Smooth muscle cell (in vitro differentiated cells): ENCODE data around the gene BCL6. TPM values are rescaled to one million over a fixed set of nuclear protein-coding genes. Genes with fewer than 3 reads are reported as not detected.
A peak's percentile ranks its signal among the peaks of the same experiment; 100 is the strongest.

Experiments
- DNase-seq: peaks from one replicate; lab custom pipeline; 2025; ENCODE audit not compliant: unreplicated experiment; lab: John Stamatoyannopoulos, UW
- H2AFZ ChIP-seq: fragments of 200-600 bp; sonication (generic); 2 replicates; pipeline ENCODE4 v1.6.0; 2016; ENCODE audit warnings: antibody characterized with exemption, low read depth, mild to moderate bottlenecking
- H3F3A ChIP-seq: fragments of 200-600 bp; sonication (generic); 2 replicates; pipeline ENCODE4 v1.6.0; 2017; ENCODE audit warnings: antibody characterized with exemption, low read depth
- H3K27ac ChIP-seq: fragments of 200-600 bp; sonication (generic); 2 replicates; pipeline ENCODE4 v1.5.1; 2016; ENCODE audit warnings: low read depth, mild to moderate bottlenecking
- H3K27me3 ChIP-seq: fragments of 200-600 bp; sonication (generic); 2 replicates; pipeline ENCODE4 v1.6.1; 2016; ENCODE audit warnings: low read depth, mild to moderate bottlenecking
- H3K36me3 ChIP-seq: fragments of 200-600 bp; sonication (generic); 2 replicates; pipeline ENCODE4 v1.5.1; 2016; ENCODE audit warnings: low read depth
- H3K4me1 ChIP-seq: fragments of 200-600 bp; sonication (generic); 2 replicates; pipeline ENCODE4 v1.5.1; 2016; ENCODE audit warnings: low read depth
- H3K4me2 ChIP-seq: fragments of 200-600 bp; sonication (generic); 2 replicates; pipeline ENCODE4 v1.6.0; 2016; ENCODE audit warnings: mild to moderate bottlenecking
- H3K4me3 ChIP-seq: fragments of 200-600 bp; sonication (generic); 2 replicates; pipeline ENCODE4 v1.5.1; 2016; ENCODE audit warnings: mild to moderate bottlenecking
- H3K79me2 ChIP-seq: fragments of 200-600 bp; sonication (generic); 2 replicates; pipeline ENCODE4 v1.6.0; 2016; ENCODE audit warnings: low read depth, mild to moderate bottlenecking
- H3K9ac ChIP-seq: fragments of 200-600 bp; sonication (generic); 2 replicates; pipeline ENCODE4 v1.6.0; 2016; ENCODE audit warnings: low read depth
- H3K9me3 ChIP-seq: fragments of 200-600 bp; sonication (generic); replicated peaks from 2 replicates; pipeline ENCODE4 v1.5.1; 2016; ENCODE audit warnings: low read depth
- H4K20me1 ChIP-seq: fragments of 200-600 bp; sonication (generic); 2 replicates; pipeline ENCODE4 v1.6.0; 2016; ENCODE audit warnings: low read depth
- WGBS: methylation state at CpG from one replicate; pipeline ENCODE4 v1.1.7; 2016; ENCODE audit warnings: low lambda C conversion rate; 5-methylcytosine and 5-hydroxymethylcytosine counted together
- polyA plus RNA-seq: library from polyadenylated mRNA; unstranded; fragments of >200 nt; fragmentation: Nextera tagmentation; extraction: Ambion mirVana; gene quantifications from 2 replicates; pipeline ENCODE4 v1.2.1, GENCODE V29; 2016
- total RNA-seq: library from RNA; depleted of rRNA; stranded (reverse); fragments of >200 nt; gene quantifications from 2 replicates; pipeline ENCODE4 v1.2.3, GENCODE V29; 2014
- TF ChIP-seq, protein P1 (sequence below): fragments of 200-600 bp; sonication (generic); IDR thresholded peaks from 2 replicates; pipeline ENCODE4 v1.5.1; 2017; ENCODE audit warnings: borderline replicate concordance, mild to moderate bottlenecking, antibody characterized with exemption; ENCODE audit not compliant: insufficient read depth, poor library complexity, severe bottlenecking

BCL6 gene
- total and polyA plus RNA-seq, 2 experiments from 2014 or later = 18.3 to 39.1 TPM

GRCh38 chr3:187748050-187748481 lies 2.8 kb upstream of the BCL6 start:
- no peaks in the 10 kb centered on the region for H3K27me3 ChIP-seq
- DNase-seq = peak; percentile 79
- no peaks in the 10 kb centered on the region for H3K36me3 ChIP-seq
- H3K9ac ChIP-seq = no peak overlapping the region
- peaks cover 8% of the 10 kb centered on the region for H4K20me1 ChIP-seq
- no peaks in the 10 kb centered on the region for H3K9me3 ChIP-seq
- peaks cover 44% of the 10 kb centered on the region for H3K4me1 ChIP-seq
- peaks cover 2% of the 10 kb centered on the region for H3F3A ChIP-seq
- no peak overlapping the region for H3K4me2 ChIP-seq
- peaks cover 20% of the 10 kb centered on the region for H3K79me2 ChIP-seq
- no peak overlapping the region for H3K27ac ChIP-seq
- no peak overlapping the region for H2AFZ ChIP-seq
- TF ChIP-seq, protein P1, sequence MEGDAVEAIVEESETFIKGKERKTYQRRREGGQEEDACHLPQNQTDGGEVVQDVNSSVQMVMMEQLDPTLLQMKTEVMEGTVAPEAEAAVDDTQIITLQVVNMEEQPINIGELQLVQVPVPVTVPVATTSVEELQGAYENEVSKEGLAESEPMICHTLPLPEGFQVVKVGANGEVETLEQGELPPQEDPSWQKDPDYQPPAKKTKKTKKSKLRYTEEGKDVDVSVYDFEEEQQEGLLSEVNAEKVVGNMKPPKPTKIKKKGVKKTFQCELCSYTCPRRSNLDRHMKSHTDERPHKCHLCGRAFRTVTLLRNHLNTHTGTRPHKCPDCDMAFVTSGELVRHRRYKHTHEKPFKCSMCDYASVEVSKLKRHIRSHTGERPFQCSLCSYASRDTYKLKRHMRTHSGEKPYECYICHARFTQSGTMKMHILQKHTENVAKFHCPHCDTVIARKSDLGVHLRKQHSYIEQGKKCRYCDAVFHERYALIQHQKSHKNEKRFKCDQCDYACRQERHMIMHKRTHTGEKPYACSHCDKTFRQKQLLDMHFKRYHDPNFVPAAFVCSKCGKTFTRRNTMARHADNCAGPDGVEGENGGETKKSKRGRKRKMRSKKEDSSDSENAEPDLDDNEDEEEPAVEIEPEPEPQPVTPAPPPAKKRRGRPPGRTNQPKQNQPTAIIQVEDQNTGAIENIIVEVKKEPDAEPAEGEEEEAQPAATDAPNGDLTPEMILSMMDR = peak; percentile 97
- no peak overlapping the region for H3K4me3 ChIP-seq
- 0% methylated on average over 2 of the region's 2 CpGs for WGBS

GRCh38 chr3:187747506-187747905 lies 2.2 kb upstream of the BCL6 start:
- Histone ChIP-seq H3K27me3 (no peaks in the 10 kb centered on the region), H3K36me3 (no peaks in the 10 kb centered on the region), H3F3A (peaks cover 2% of the 10 kb centered on the region), H3K9ac (peak overlapping the region; percentile 99), H3K27ac (peak overlapping the region; percentile 99), H2AFZ (no peak overlapping the region), H3K4me1 (peaks cover 44% of the 10 kb centered on the region), H3K4me2 (peak overlapping the region; percentile 99), H4K20me1 (peaks cover 14% of the 10 kb centered on the region), H3K9me3 (no peaks in the 10 kb centered on the region), H3K79me2 (peaks cover 26% of the 10 kb centered on the region), H3K4me3 (no peak overlapping the region)
- 44% methylated on average over 5 of the region's 5 CpGs for WGBS
- TF ChIP-seq, protein P1 = no peak
- no peak for DNase-seq

DNA sequence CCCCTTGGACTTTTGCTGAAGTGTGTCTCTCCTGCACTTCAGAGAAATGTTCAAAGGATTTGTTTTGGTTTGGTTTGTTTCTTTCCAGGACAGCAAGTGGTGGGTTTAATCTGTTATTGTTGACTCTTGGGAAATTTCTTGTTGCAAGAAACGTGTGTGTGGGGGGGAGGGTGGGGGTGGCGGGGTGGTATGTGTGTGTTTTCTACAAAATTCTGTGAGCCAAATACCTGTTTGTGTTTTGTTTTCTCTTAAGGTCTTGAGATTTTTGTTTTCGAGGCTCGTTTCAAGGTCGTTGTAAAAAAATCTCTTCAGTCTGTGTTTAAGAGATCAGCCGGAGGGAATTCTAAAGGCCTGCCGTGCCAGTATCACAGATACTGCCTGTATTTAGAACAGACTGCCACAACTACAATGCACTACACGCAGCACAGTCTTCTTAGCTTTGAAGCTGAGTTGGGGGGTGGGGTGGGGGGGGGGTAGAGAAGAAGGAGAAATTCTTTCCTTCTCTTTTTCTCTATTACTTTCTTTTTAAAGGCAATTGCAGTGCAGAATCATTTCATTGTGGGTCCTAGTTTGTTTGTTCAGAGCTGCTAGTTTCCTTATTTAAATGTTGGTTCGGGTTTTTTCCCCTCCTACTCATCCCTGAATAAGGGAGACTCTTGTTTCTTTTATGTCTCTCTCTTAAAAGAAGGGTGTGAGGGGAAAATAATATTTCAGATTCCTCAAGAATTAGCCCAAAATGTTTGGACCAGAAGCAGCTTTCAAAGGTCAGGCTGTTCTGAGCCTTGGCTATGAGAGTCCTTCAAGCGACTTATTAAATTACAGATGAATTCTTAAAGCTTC lies 1.4 kb upstream of the BCL6 start:
- DNase-seq = no peak
- peaks cover 22% of the 10 kb centered on the region for H4K20me1 ChIP-seq
- H3K27me3 ChIP-seq = no peaks in the 10 kb centered on the region
- H3F3A ChIP-seq = peaks cover 2% of the 10 kb centered on the region
- peak overlapping the region; percentile 99 for H3K4me2 ChIP-seq
- TF ChIP-seq, protein P1 = no peak
- H3K4me3 ChIP-seq = peak overlapping the region; percentile 96
- H3K36me3 ChIP-seq = no peaks in the 10 kb centered on the region
- peak overlapping the region; percentile 99 for H3K9ac ChIP-seq
- 13% methylated on average over 10 of the region's 10 CpGs for WGBS
- peaks cover 48% of the 10 kb centered on the region for H3K4me1 ChIP-seq
- H2AFZ ChIP-seq = no peak overlapping the region
- H3K79me2 ChIP-seq = peaks cover 33% of the 10 kb centered on the region
- H3K27ac ChIP-seq = peak overlapping the region; percentile 99
- H3K9me3 ChIP-seq = no peaks in the 10 kb centered on the region
